B cell (primary cell): ENCODE measurements around the gene S100A5. TPM values are rescaled to one million over a fixed set of nuclear protein-coding genes. Genes with fewer than 3 reads are reported as not detected.

ENCODE experiments used
- ATAC-seq: fragments of 200-7000 bp; cut with Tn5 transposase; one replicate; pipeline ENCODE4 v1.10.0; 2021; ENCODE audit warnings: low read depth, mild to moderate bottlenecking, moderate number of reproducible peaks, moderate library complexity
- CTCF ChIA-PET: fragments of 350-600 bp; sonication (Branson Sonifier 250); formaldehyde crosslinking; loops from one replicate; lab custom pipeline; 2021; ENCODE audit warnings: antibody characterized with exemption, inconsistent platforms; lab: Charles Lee
- POLR2A ChIA-PET: fragments of 350-600 bp; sonication (Branson Sonifier 250); formaldehyde crosslinking; loops from one replicate; lab custom pipeline; 2021; ENCODE audit warnings: antibody characterized with exemption; lab: Charles Lee
- DNase-seq: peaks from one replicate; pipeline ENCODE4 v3.0.0; 2013
- H2AFZ ChIP-seq: 2 replicates; pipeline ENCODE4 v1.6.1; 2012; ENCODE audit warnings: mild to moderate bottlenecking, low read depth, low read length; ENCODE audit not compliant: insufficient read depth, poor library complexity, severe bottlenecking
- H3K27ac ChIP-seq, 2 donors: 1 replicate in 1 of 2; 2 replicates in 1 of 2; pipeline ENCODE4 v1.5.1; 2012 to 2013; ENCODE audit warnings: low read length in 2 of 2, mild to moderate bottlenecking in 2 of 2, moderate library complexity in 1 of 2
- H3K27me3 ChIP-seq, 4 experiments: fragments of 200-600 bp in 1 of 4; sonication (generic) in 1 of 4; replicated peaks in 1 of 4; 1 replicate in 2 of 4; 2 replicates in 2 of 4; pipeline versions ENCODE4 v1.6.1 to v1.7.0; 2013 to 2016; ENCODE audit warnings: low read length in 3 of 4, mild to moderate bottlenecking in 2 of 4, mixed read lengths in 1 of 4, moderate library complexity in 1 of 4; ENCODE audit not compliant: insufficient read depth in 4 of 4, control insufficient read depth in 3 of 4; ENCODE audit errors: control extremely low read depth in 1 of 4
- H3K36me3 ChIP-seq, 2 experiments: replicated peaks in 1 of 2; 1 replicate in 1 of 2; 2 replicates in 1 of 2; pipeline versions ENCODE4 v1.6.1 to v1.7.1; 2013; ENCODE audit warnings: low read length in 1 of 2; ENCODE audit not compliant: insufficient read depth in 2 of 2, control insufficient read depth in 1 of 2; ENCODE audit errors: control extremely low read depth in 1 of 2, extremely low read depth in 1 of 2
- H3K4me1 ChIP-seq, 2 donors: fragments of 200-600 bp in 1 of 2; sonication (generic) in 1 of 2; 1 replicate in 1 of 2; 2 replicates in 1 of 2; pipeline versions ENCODE4 v1.5.1 to v1.6.1; 2013 to 2017; ENCODE audit warnings: low read length in 2 of 2; ENCODE audit not compliant: control insufficient read depth in 2 of 2, insufficient read depth in 2 of 2
- H3K4me2 ChIP-seq: replicated peaks from 2 replicates; pipeline ENCODE3; 2012; ENCODE audit warnings: mild to moderate bottlenecking, low read depth, low read length; ENCODE audit not compliant: poor library complexity, severe bottlenecking
- H3K4me3 ChIP-seq, 5 experiments: fragments of 200-600 bp in 1 of 5; sonication (generic) in 1 of 5; 1 replicate in 3 of 5; 2 replicates in 2 of 5; pipeline versions ENCODE4 v1.5.1 to v1.7.0; 2011 to 2016; ENCODE audit warnings: low read length in 4 of 5, mild to moderate bottlenecking in 4 of 5, low read depth in 2 of 5, control low read depth in 1 of 5, moderate library complexity in 1 of 5; ENCODE audit not compliant: insufficient read depth in 1 of 5; ENCODE audit errors: control extremely low read depth in 1 of 5, extremely low read depth in 1 of 5
- H3K79me2 ChIP-seq: fragments of 200-600 bp; sonication (generic); one replicate; pipeline ENCODE4 v1.6.0; 2016; ENCODE audit warnings: low read length; ENCODE audit not compliant: control insufficient read depth, insufficient read depth
- H3K9ac ChIP-seq: fragments of 200-600 bp; sonication (generic); 2 replicates; pipeline ENCODE4 v1.6.1; 2017; ENCODE audit warnings: mild to moderate bottlenecking, low read length, moderate library complexity
- H3K9me3 ChIP-seq, 3 donors: one replicate each; pipeline versions ENCODE4 v1.6.1 to v1.7.1; 2013; ENCODE audit warnings: low read length in 2 of 3; ENCODE audit not compliant: control insufficient read depth in 2 of 3, insufficient read depth in 1 of 3; ENCODE audit errors: control extremely low read depth in 1 of 3
- H4K20me1 ChIP-seq: 2 replicates; pipeline ENCODE4 v1.6.0; 2012; ENCODE audit warnings: mild to moderate bottlenecking, low read length; ENCODE audit not compliant: insufficient read depth, control insufficient read depth, poor library complexity, severe bottlenecking
- H3K27ac Mint-ChIP-seq: one replicate; pipeline ENCODE4 v1.8.0; 2021; ENCODE audit warnings: mixed read lengths
- H3K27me3 Mint-ChIP-seq: one replicate; pipeline ENCODE4 v1.8.0; 2021; ENCODE audit warnings: mixed read lengths
- H3K4me1 Mint-ChIP-seq: one replicate; pipeline ENCODE4 v1.8.0; 2021; ENCODE audit warnings: mixed read lengths
- H3K4me3 Mint-ChIP-seq: one replicate; pipeline ENCODE4 v1.8.0; 2021; ENCODE audit warnings: mixed read lengths
- H3K9me3 Mint-ChIP-seq: one replicate; pipeline ENCODE4 v1.8.0; 2022; ENCODE audit warnings: mixed read lengths; ENCODE audit not compliant: insufficient read depth
- CTCF ChIP-seq: fragments of 200-600 bp; IDR thresholded peaks from one replicate; pipeline ENCODE4 v1.8.0; 2022; ENCODE audit warnings: antibody characterized with exemption, mild to moderate bottlenecking
- EZH2 ChIP-seq: IDR thresholded peaks from 2 replicates; pipeline ENCODE4 v1.6.1; 2012; ENCODE audit warnings: borderline replicate concordance, low read depth, mild to moderate bottlenecking, moderate library complexity, low read length; ENCODE audit not compliant: insufficient read depth, poor library complexity, severe bottlenecking
- WGBS: methylation state at CpG from one replicate; pipeline ENCODE4 v1.1.5; 2013; ENCODE audit warnings: missing lambda C conversion rate; ENCODE audit not compliant: insufficient coverage; 5-methylcytosine and 5-hydroxymethylcytosine counted together
- intact Hi-C: fragments of 100-400 bp; cut with micrococcal nuclease; formaldehyde crosslinking; loops from one replicate; pipeline ENCODE4 v1.10.0; 2022
- polyA plus RNA-seq: library from polyadenylated mRNA; depleted of rRNA; stranded (reverse); fragments of >200 nt; gene quantifications from 2 replicates; pipeline ENCODE4 v1.2.3, GENCODE V29; 2012
- total RNA-seq, 2 donors: library from RNA; stranded (reverse); fragments of 120-200 nt in 1 of 2; gene quantifications; 1 replicate in 1 of 2; 2 replicates in 1 of 2; pipeline versions ENCODE4 v1.2.3 to v1.2.4, GENCODE V29; 2013 to 2022

The S100A5 gene
- total and polyA plus RNA-seq, 2 donors (not counting 1 experiment from before 2014, with no cell fraction given) = 0.64 TPM; not detected in 1

GRCh38 chr1:153532769-153533599 is 7.8 kb downstream of the S100A5 start:
- Mint-ChIP-seq H3K27me3 (no peaks in the 10 kb centered on the region), H3K9me3 (no peaks in the 10 kb centered on the region), H3K4me1 (peaks cover 41% of the 10 kb centered on the region), H3K4me3 (peak overlapping the region; percentile 47), H3K27ac (peak overlapping the region; percentile 50)
- Histone ChIP-seq H3K4me1 (peaks cover 38 to 48% of the 10 kb centered on the region in 2 donors), H3K27ac (peak overlapping the region; percentile 2 to 26), H3K4me3 (no peak overlapping the region), H3K9me3 (no peaks in the 10 kb centered on the region), H3K27me3 (no peaks in the 10 kb centered on the region), H3K4me2 (peak overlapping the region; percentile 51), H3K36me3 (peaks cover 0 to 4% of the 10 kb centered on the region in 2 experiments), H3K79me2 (peaks cover 10% of the 10 kb centered on the region), H2AFZ (peak overlapping the region; percentile 64), H4K20me1 (no peaks in the 10 kb centered on the region), H3K9ac (no peak overlapping the region)
- ChIA-PET POLR2A (interaction anchor here (0.6 to 1.8 kb wide), 4 partner anchors 9 to 65 kb away, joined by 5 to 8 read pairs (median 6); partner anchors contain the start of gene S100A2), CTCF (interaction anchor here (0.6 to 10.9 kb wide), 23 partner anchors 8 to 454 kb away, joined by 3 to 189 read pairs (median 4); partner anchors contain the start of genes CHTOP, S100A2, S100A3 and S100A4)
- DNase-seq (peak; percentile 73), ATAC-seq (peak; percentile 13)
- intact Hi-C loops = loop anchor here (1.0 to 10.0 kb wide), 4 partner anchors 35 to 142 kb away; partner anchors contain the start of genes CHTOP, ILF2 and NPR1
- WGBS = 8% methylated on average over 15 of the region's 34 CpGs
- no peak for TF ChIP-seq EZH2
- peak; percentile 71 for TF ChIP-seq CTCF
